ENCODE results near the gene CT45A10.

GRCh38 chrX:135892781-135893180 lies 463 bp downstream of the CT45A10 start:
- no peak for TF ChIP-seq CTCF (IDR thresholded peaks at IDR 0.05)
- TF ChIP-seq EP300 (IDR thresholded peaks at IDR 0.05) = no peak
- no peak for TF ChIP-seq POLR2A (IDR thresholded peaks at IDR 0.05)
- no peak for TF ChIP-seq POLR2AphosphoS5 (IDR thresholded peaks at IDR 0.05)
